Loucy (cell line): Measurements from ENCODE around the gene LSP1.

Experiments
- CTCF ChIP-seq: fragments of 200-600 bp; sonication (generic); conservative IDR thresholded peaks from 2 replicates; pipeline ENCODE4 v1.5.1; 2014; ENCODE audit warnings: mild to moderate bottlenecking, antibody characterized with exemption, low read length
- EZH2phosphoT487 ChIP-seq: fragments of 200-600 bp; IDR thresholded peaks from 2 replicates; pipeline ENCODE4 v1.6.1; 2018; ENCODE audit warnings: antibody characterized with exemption, mild to moderate bottlenecking, moderate library complexity, borderline replicate concordance

GRCh38 chr11:1832211-1832919, 20.5 kb upstream of the LSP1 start:
- TF ChIP-seq CTCF, result peak; percentile 86
- TF ChIP-seq EZH2phosphoT487, result no peak
